SK-N-MC (cell line): ENCODE results near the gene GOLGA6L10.
"Not testable (repeated sequence)": the region's sequence is repeated elsewhere in the genome, so short reads cannot be mapped to it uniquely, and the experiment has no call there.

Source experiments
- EZH2 ChIP-seq: fragments of 200-600 bp; sonication (generic); IDR thresholded peaks from one replicate; pipeline ENCODE4 v1.6.1; 2017; ENCODE audit warnings: antibody characterized with exemption
- POLR2AphosphoS5 ChIP-seq: IDR thresholded peaks from 2 replicates; pipeline ENCODE4 v1.6.1; 2012; ENCODE audit warnings: mild to moderate bottlenecking, low read depth, low read length, borderline replicate concordance

DNA sequence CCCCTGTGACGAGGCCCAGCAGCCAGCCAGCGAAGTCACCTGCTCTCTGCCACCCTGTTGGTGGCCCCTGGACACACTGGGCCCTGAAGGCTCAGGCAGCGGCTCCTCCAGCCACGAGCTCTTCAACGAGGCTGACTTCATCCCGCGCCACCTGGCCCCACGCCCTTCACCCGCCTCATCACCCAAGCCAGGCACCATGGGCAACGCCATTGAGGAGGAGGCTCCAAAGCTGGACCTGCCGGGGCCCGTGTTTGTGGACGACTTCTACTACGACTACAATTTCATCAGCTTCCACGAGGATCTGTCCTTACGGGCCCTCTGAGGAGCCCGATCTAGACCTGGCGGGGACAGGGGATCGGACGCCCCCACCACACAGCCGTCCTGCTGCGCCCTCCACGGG is 22.4 kb downstream of the GOLGA6L10 start:
- TF ChIP-seq EZH2, POLR2AphosphoS5: not testable (repeated sequence)
